Sciatic nerve (tissue), 2 donors: Measurements from ENCODE around the gene TSPAN31. TPM values are rescaled to one million over a fixed set of nuclear protein-coding genes. Genes with fewer than 3 reads are reported as not detected.

Experiments
- ATAC-seq: fragments of 200-7000 bp; cut with Tn5 transposase; one replicate; pipeline ENCODE4 v1.9.1; 2020; ENCODE audit warnings: mild to moderate bottlenecking, moderate library complexity
- DNase-seq: peaks from one replicate; pipeline ENCODE4 v3.0.0-alpha.2; 2020; ENCODE audit warnings: low spot score
- intact Hi-C: fragments of 100-400 bp; cut with DNase I; formaldehyde crosslinking; loops from one replicate; pipeline ENCODE4 v1.14.2; 2022
- total RNA-seq: library from RNA; stranded (reverse); fragmentation: NEBNext Ultra II Directional; extraction: Animal tissue kit (Norgen Biotek cat#: 25700); gene quantifications from one replicate; pipeline ENCODE4 v1.2.1, GENCODE V29; 2021
- donor health status: DM: no; HTN: no; CAD: no.
- donor health status: DM: no; HTN: no; CAD: no.

Gene TSPAN31
- total RNA-seq, 1 donor from 2014 or later, result 37.1 TPM

GRCh38 chr12:57775044-57775443 lies 30.2 kb downstream of the TSPAN31 start:
- DNase-seq (no peak), ATAC-seq (no peak)
- intact Hi-C loops, result no loop called here

GRCh38 chr12:57775563-57776246 lies 30.9 kb downstream of the TSPAN31 start:
- DNase-seq (no peak), ATAC-seq (no peak)
- intact Hi-C loops, result no loop called here

- ATAC-seq (no peak), DNase-seq (no peak)
Measured at GRCh38 chr12:57776247-57776587, 31.4 kb downstream of the TSPAN31 start.

GRCh38 chr12:57777367-57777766 lies 32.5 kb downstream of the TSPAN31 start:
- no peak for ATAC-seq
- intact Hi-C loops, result no loop called here
- no peak for DNase-seq

More at GRCh38 chr12:57776247-57776587, 31.4 kb downstream of the TSPAN31 start:
- intact Hi-C loops, result no loop called here

GRCh38 chr12:57777911-57778310 lies 33.1 kb downstream of the TSPAN31 start:
- intact Hi-C loops, result no loop called here
- DNase-seq (no peak), ATAC-seq (no peak)

GRCh38 chr12:57779736-57780135 lies 34.9 kb downstream of the TSPAN31 start:
- intact Hi-C loops, result loop anchor here (10.0 kb wide), 1 partner anchor 125 kb away; no protein-coding TSS in a partner anchor
- DNase-seq (no peak), ATAC-seq (no peak)

GRCh38 chr12:57780284-57780897 lies 35.6 kb downstream of the TSPAN31 start:
- ATAC-seq (no peak), DNase-seq (no peak)
- intact Hi-C loops, result loop anchor here (10.0 kb wide), 1 partner anchor 124 kb away; no protein-coding TSS in a partner anchor

- intact Hi-C loops, result loop anchor here (10.0 kb wide), 1 partner anchor 124 kb away; no protein-coding TSS in a partner anchor
Measured at GRCh38 chr12:57781244-57781643, 36.4 kb downstream of the TSPAN31 start.

GRCh38 chr12:57781801-57782200 lies 37.0 kb downstream of the TSPAN31 start:
- no peak for ATAC-seq
- intact Hi-C loops, result loop anchor here (10.0 kb wide), 1 partner anchor 123 kb away; no protein-coding TSS in a partner anchor

More at GRCh38 chr12:57781244-57781643, 36.4 kb downstream of the TSPAN31 start:
- ATAC-seq (no peak), DNase-seq (no peak)

GRCh38 chr12:57782243-57782607 lies 37.4 kb downstream of the TSPAN31 start:
- intact Hi-C loops, result loop anchor here (10.0 kb wide), 1 partner anchor 123 kb away; no protein-coding TSS in a partner anchor
- no peak for DNase-seq
- no peak for ATAC-seq

More at GRCh38 chr12:57781801-57782200, 37.0 kb downstream of the TSPAN31 start:
- no peak for DNase-seq

- intact Hi-C loops, result loop anchor here (10.0 kb wide), 1 partner anchor 122 kb away; no protein-coding TSS in a partner anchor
- peak; percentile 96 for ATAC-seq
- DNase-seq, result peak; percentile 99
Measured at GRCh38 chr12:57782608-57783465, 38.0 kb downstream of the TSPAN31 start, which contains the start of gene TSFM. TSS of gene TSFM (plus strand) at chr12:57782787. CDS start at chr12:57782802, 15 bp downstream.

- no peak for DNase-seq
- intact Hi-C loops, result loop anchor here (10.0 kb wide), 1 partner anchor 121 kb away; no protein-coding TSS in a partner anchor
- ATAC-seq, result no peak
Measured at GRCh38 chr12:57783466-57783801, 38.6 kb downstream of the TSPAN31 start.

- intact Hi-C loops, result loop anchor here (10.0 kb wide), 1 partner anchor 121 kb away; no protein-coding TSS in a partner anchor
- ATAC-seq (no peak), DNase-seq (no peak)
Measured at GRCh38 chr12:57783861-57784260, 39.0 kb downstream of the TSPAN31 start.

- no peak for ATAC-seq
- no peak for DNase-seq
- intact Hi-C loops, result no loop called here
Measured at GRCh38 chr12:57793920-57794319, 49.1 kb downstream of the TSPAN31 start.

GRCh38 chr12:57795354-57795753 lies 50.5 kb downstream of the TSPAN31 start:
- DNase-seq (no peak), ATAC-seq (no peak)
- intact Hi-C loops, result no loop called here

GRCh38 chr12:57796996-57797395 lies 52.2 kb downstream of the TSPAN31 start:
- ATAC-seq (no peak), DNase-seq (no peak)
- intact Hi-C loops, result no loop called here

GRCh38 chr12:57797933-57798332 lies 53.1 kb downstream of the TSPAN31 start:
- no peak for ATAC-seq
- DNase-seq, result no peak
- intact Hi-C loops, result no loop called here
